H1 (cell line): ENCODE data around the gene TCEAL7. TPM values are rescaled to one million over a fixed set of nuclear protein-coding genes. Genes with fewer than 3 reads are reported as not detected.

Experiments
- CTCF ChIA-PET: fragments of 300-600 bp; sonication (Branson Sonifier 250); formaldehyde crosslinking; loops from one replicate; lab custom pipeline; 2021; ENCODE audit not compliant: partially characterized antibody; lab: Charles Lee
- POLR2A ChIA-PET: fragments of 300-600 bp; sonication (Branson Sonifier 250); formaldehyde crosslinking; loops from one replicate; lab custom pipeline; 2021; ENCODE audit warnings: inconsistent platforms; ENCODE audit not compliant: partially characterized antibody; lab: Charles Lee
- DNase-seq, 2 experiments: peaks; one replicate each; pipeline versions ENCODE4 v3.0.0 to v3.0.0-alpha.2; 2010 to 2022; ENCODE audit warnings: low spot score in 2 of 2, low read depth in 1 of 2, mixed read lengths in 1 of 2
- FAIRE-seq: peaks from 2 replicates; lab custom pipeline; 2011; peaks lifted over from hg19 to GRCh38; lab: Jason Lieb, UNC
- H2AFZ ChIP-seq: 2 replicates; pipeline ENCODE4 v1.8.1; 2012; ENCODE audit warnings: low read length, inconsistent platforms
- H2AK5ac ChIP-seq: 2 replicates; pipeline ENCODE4 v1.6.1; 2013; ENCODE audit warnings: low read depth, low read length
- H2BK120ac ChIP-seq: replicated peaks from 2 replicates; pipeline ENCODE3; 2013; ENCODE audit warnings: low read depth, low read length, inconsistent platforms
- H2BK12ac ChIP-seq: 2 replicates; pipeline ENCODE4 v1.6.1; 2013; ENCODE audit warnings: low read depth, low read length
- H2BK15ac ChIP-seq: 2 replicates; pipeline ENCODE4 v1.6.1; 2013; ENCODE audit warnings: low read length
- H2BK20ac ChIP-seq: 2 replicates; pipeline ENCODE4 v1.6.1; 2013; ENCODE audit warnings: low read length
- H2BK5ac ChIP-seq: 2 replicates; pipeline ENCODE4 v1.6.1; 2013; ENCODE audit warnings: low read depth, low read length
- H3K14ac ChIP-seq: 2 replicates; pipeline ENCODE4 v1.6.1; 2013; ENCODE audit warnings: inconsistent platforms; ENCODE audit not compliant: insufficient read length
- H3K18ac ChIP-seq: 2 replicates; pipeline ENCODE4 v1.6.1; 2013; ENCODE audit warnings: low read length; ENCODE audit errors: extremely low read depth
- H3K23ac ChIP-seq: 2 replicates; pipeline ENCODE4 v1.6.1; 2013; ENCODE audit warnings: inconsistent platforms; ENCODE audit not compliant: insufficient read length
- H3K23me2 ChIP-seq: 2 replicates; pipeline ENCODE4 v1.6.1; 2013; ENCODE audit warnings: low read depth, low read length
- H3K27ac ChIP-seq: 2 replicates; pipeline ENCODE4 v1.6.1; 2011; ENCODE audit warnings: low read depth, low read length, inconsistent platforms
- H3K27me3 ChIP-seq, 4 experiments: replicated peaks in 1 of 4; 1 replicate in 1 of 4; 2 replicates in 3 of 4; pipeline versions ENCODE4 v1.6.1 to v1.8.1; 2011 to 2013; ENCODE audit warnings: low read length in 3 of 4, mild to moderate bottlenecking in 3 of 4, inconsistent platforms in 2 of 4, mixed read lengths in 2 of 4, moderate library complexity in 1 of 4; ENCODE audit not compliant: control insufficient read depth in 3 of 4, insufficient read depth in 3 of 4; ENCODE audit errors: extremely low read depth in 1 of 4
- H3K36me3 ChIP-seq, 4 experiments: 2 replicates each; pipeline versions ENCODE4 v1.6.1 to v1.8.1; 2011 to 2013; ENCODE audit warnings: mild to moderate bottlenecking in 4 of 4, low read length in 3 of 4, moderate library complexity in 2 of 4, control low read depth in 1 of 4, inconsistent platforms in 1 of 4; ENCODE audit not compliant: insufficient read depth in 4 of 4, control insufficient read depth in 2 of 4
- H3K4ac ChIP-seq: replicated peaks from 2 replicates; pipeline ENCODE3; 2013; ENCODE audit warnings: low read length, low read depth, mixed read lengths, inconsistent platforms; ENCODE audit not compliant: insufficient read length
- H3K4me1 ChIP-seq, 4 experiments: replicated peaks in 1 of 4; 1 replicate in 1 of 4; 2 replicates in 3 of 4; pipeline versions ENCODE4 v1.6.1 to v1.8.1; 2011 to 2013; ENCODE audit warnings: low read length in 3 of 4, inconsistent platforms in 2 of 4, mixed read lengths in 1 of 4; ENCODE audit not compliant: insufficient read depth in 4 of 4, control insufficient read depth in 3 of 4
- H3K4me2 ChIP-seq, 2 experiments: 2 replicates each; pipeline versions ENCODE4 v1.6.1 to v1.8.1; 2011 to 2013; ENCODE audit warnings: low read depth in 2 of 2, low read length in 2 of 2, control low read depth in 1 of 2, inconsistent platforms in 1 of 2, mild to moderate bottlenecking in 1 of 2; ENCODE audit not compliant: insufficient read depth in 1 of 2
- H3K4me3 ChIP-seq, 4 experiments: fragments of 200-600, 300-600 bp in 1 of 4; sonication (generic), shearing (Covaris generic), sonication (Bioruptor Twin) in 1 of 4; 2 replicates each; pipeline versions ENCODE4 v1.5.1 to v1.8.1; 2011 to 2016; ENCODE audit warnings: low read length in 4 of 4, low read depth in 3 of 4, control low read depth in 2 of 4, inconsistent platforms in 2 of 4, mild to moderate bottlenecking in 2 of 4, mixed read lengths in 1 of 4, moderate library complexity in 1 of 4; ENCODE audit not compliant: insufficient read depth in 2 of 4; ENCODE audit errors: extremely low read depth in 1 of 4
- H3K56ac ChIP-seq: replicated peaks from 2 replicates; pipeline ENCODE3; 2013; ENCODE audit warnings: low read depth, mild to moderate bottlenecking, mixed read lengths, low read length, inconsistent platforms; ENCODE audit not compliant: insufficient read length
- H3K79me1 ChIP-seq: 2 replicates; pipeline ENCODE4 v1.6.1; 2013; ENCODE audit warnings: low read depth, low read length, control low read depth
- H3K79me2 ChIP-seq, 2 experiments: 2 replicates each; pipeline versions ENCODE4 v1.6.1 to v1.8.1; 2012 to 2013; ENCODE audit warnings: low read length in 2 of 2, mild to moderate bottlenecking in 2 of 2, inconsistent platforms in 1 of 2; ENCODE audit not compliant: insufficient read depth in 2 of 2, control insufficient read depth in 1 of 2
- H3K9ac ChIP-seq, 4 experiments: replicated peaks in 1 of 4; 1 replicate in 1 of 4; 2 replicates in 3 of 4; pipeline versions ENCODE4 v1.6.1 to v1.8.1; 2011 to 2013; ENCODE audit warnings: low read depth in 3 of 4, low read length in 3 of 4, control low read depth in 2 of 4, mild to moderate bottlenecking in 2 of 4, moderate library complexity in 2 of 4, inconsistent platforms in 1 of 4; ENCODE audit errors: extremely low read depth in 1 of 4
- H3K9me3 ChIP-seq, 2 experiments: 2 replicates each; pipeline versions ENCODE4 v1.6.1 to v1.8.1; 2012 to 2013; ENCODE audit warnings: mild to moderate bottlenecking in 2 of 2, moderate library complexity in 2 of 2, control low read depth in 1 of 2, inconsistent platforms in 1 of 2, low read depth in 1 of 2, low read length in 1 of 2, mixed read lengths in 1 of 2; ENCODE audit not compliant: insufficient read depth in 2 of 2
- H4K20me1 ChIP-seq, 2 experiments: replicated peaks in 1 of 2; 2 replicates each; pipeline versions ENCODE3 to v1.8.1; 2011 to 2013; ENCODE audit warnings: inconsistent platforms in 2 of 2, low read length in 2 of 2, mild to moderate bottlenecking in 1 of 2; ENCODE audit not compliant: insufficient read depth in 2 of 2, control insufficient read depth in 1 of 2
- H4K5ac ChIP-seq: 2 replicates; pipeline ENCODE4 v1.6.1; 2013; ENCODE audit warnings: low read length, low read depth, mixed read lengths, inconsistent platforms; ENCODE audit not compliant: insufficient read length
- H4K8ac ChIP-seq: 2 replicates; pipeline ENCODE4 v1.8.0; 2013; ENCODE audit warnings: mild to moderate bottlenecking, moderate library complexity, low read length, inconsistent platforms; ENCODE audit not compliant: insufficient read depth; ENCODE audit errors: extremely low read depth
- H4K91ac ChIP-seq: replicated peaks from 2 replicates; pipeline ENCODE3; 2013; ENCODE audit warnings: low read length, mixed read lengths, inconsistent platforms; ENCODE audit not compliant: insufficient read length
- CBX5 ChIP-seq: fragments of 300-800, 300-1000 bp; sonication (generic); IDR thresholded peaks from 2 replicates; pipeline ENCODE4 v1.7.1; 2016; ENCODE audit warnings: antibody characterized with exemption, low read length, low read depth
- KDM1A ChIP-seq: fragments of 200-600, 300-600 bp; sonication (generic); IDR thresholded peaks from 2 replicates; pipeline ENCODE4 v1.7.1; 2016; ENCODE audit warnings: mild to moderate bottlenecking, low read length, borderline replicate concordance
- KDM5A ChIP-seq: fragments of 200-600 bp; IDR thresholded peaks from 2 replicates; pipeline ENCODE4 v1.7.1; 2012; ENCODE audit warnings: mild to moderate bottlenecking, low read length, inconsistent platforms, mixed read lengths
- MAFK ChIP-seq: IDR thresholded peaks from 2 replicates; pipeline ENCODE4 v1.6.1; 2012; ENCODE audit warnings: low read depth, mild to moderate bottlenecking, improper control_type of control experiment, low read length
- POLR2A ChIP-seq, 2 experiments: IDR thresholded peaks; 1 replicate in 1 of 2; 2 replicates in 1 of 2; pipeline ENCODE4 v1.6.1; 2011; ENCODE audit warnings: low read depth in 2 of 2, low read length in 2 of 2, mild to moderate bottlenecking in 2 of 2; ENCODE audit errors: control extremely low read depth in 1 of 2
- RFX5 ChIP-seq: IDR thresholded peaks from 2 replicates; pipeline ENCODE4 v1.6.1; 2011; ENCODE audit warnings: low read depth, low read length, improper control_type of control experiment, borderline replicate concordance
- RNF2 ChIP-seq: fragments of 200-900, 300-1000 bp; sonication (generic); IDR thresholded peaks from 2 replicates; pipeline ENCODE4 v1.7.1; 2016; ENCODE audit warnings: borderline replicate concordance, low read depth, mild to moderate bottlenecking, antibody characterized with exemption, low read length; ENCODE audit not compliant: poor library complexity, severe bottlenecking; ENCODE audit errors: missing control alignments
- SIX5 ChIP-seq: IDR thresholded peaks from 2 replicates; pipeline ENCODE4 v1.6.1; 2011; ENCODE audit warnings: mild to moderate bottlenecking, low read depth, low read length
- TAF1 ChIP-seq: IDR thresholded peaks from 2 replicates; pipeline ENCODE4 v1.6.1; 2011; ENCODE audit warnings: mild to moderate bottlenecking, low read depth, low read length
- TBP ChIP-seq: IDR thresholded peaks from 2 replicates; pipeline ENCODE4 v1.6.1; 2011; ENCODE audit warnings: low read depth, low read length, improper control_type of control experiment
- polyA plus RNA-seq, 7 experiments: library from polyadenylated mRNA; depleted of rRNA in 3 of 7; stranded (reverse) in 5 of 7; unstranded in 2 of 7; fragments of >200 nt in 5 of 7; fragments of 200-250 nt in 2 of 7; gene quantifications; 1 replicate in 5 of 7; 2 replicates in 1 of 7; 4 replicates in 1 of 7; pipeline versions ENCODE4 v1.2.1 to v1.2.3, GENCODE V29; 2011 to 2013; ENCODE audit warnings: missing spikeins in 2 of 7, mixed read lengths in 2 of 7
- total RNA-seq: library from RNA; stranded (reverse); fragmentation: NEBNext Ultra II Directional; extraction: Animal tissue kit (Norgen Biotek cat#: 25700); gene quantifications from 2 replicates; pipeline ENCODE4 v1.2.1, GENCODE V29; 2021
- TF ChIP-seq, protein P1 (sequence below): IDR thresholded peaks from 2 replicates; pipeline ENCODE4 v1.6.1; 2012; ENCODE audit warnings: inconsistent platforms
- TF ChIP-seq, protein P2 (sequence below): IDR thresholded peaks from 2 replicates; pipeline ENCODE4 v1.6.1; 2011; ENCODE audit warnings: low read length, improper control_type of control experiment
- TF ChIP-seq, protein P3 (sequence below): IDR thresholded peaks from 2 replicates; pipeline ENCODE4 v1.6.1; 2011; ENCODE audit warnings: low read depth, mild to moderate bottlenecking, low read length; ENCODE audit not compliant: insufficient read depth

TCEAL7 gene
- total and polyA plus RNA-seq, 2 of the 8 experiments (the other 6 are each of a cell fraction or from before 2014, with no cell fraction given): 7.9 to 11.6 TPM

DNA sequence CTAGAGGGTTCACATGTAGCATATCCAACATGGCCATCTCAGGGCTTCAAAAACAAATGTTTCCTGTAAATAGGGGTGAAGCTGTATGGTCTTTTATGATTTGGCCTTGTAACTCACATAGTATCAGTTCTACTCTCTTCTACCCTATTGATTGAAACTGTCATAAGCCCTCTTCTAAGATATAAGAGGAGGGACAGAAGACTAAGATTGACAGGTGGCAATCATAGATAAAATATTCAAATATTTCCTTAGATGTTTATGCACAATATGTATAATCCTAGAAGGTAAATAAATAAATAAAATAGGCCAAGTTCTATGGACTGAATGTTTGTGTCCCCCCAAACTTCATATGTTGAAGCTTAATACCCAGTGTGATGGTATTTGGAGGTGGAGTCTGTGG is 39.4 kb downstream of the TCEAL7 start:
- no peak overlapping the region for H2AFZ ChIP-seq
- no peaks in the 10 kb centered on the region for H3K79me1 ChIP-seq
- no peak overlapping the region for H4K91ac ChIP-seq
- no peak overlapping the region for H4K5ac ChIP-seq
- no peak overlapping the region for H2BK15ac ChIP-seq
- no peaks in the 10 kb centered on the region for H3K36me3 ChIP-seq
- no peak overlapping the region for H3K4me3 ChIP-seq
- DNase-seq (no peak), FAIRE-seq (no peak)
- H2BK5ac ChIP-seq: no peak overlapping the region
- H3K56ac ChIP-seq: no peak overlapping the region
- ChIA-PET POLR2A (interaction anchor here (0.6 to 1.1 kb wide), 2 partner anchors 91 to 154 kb away, joined by 3 read pairs; no protein-coding TSS in a partner anchor), CTCF (interaction anchor here (1.1 kb wide), 1 partner anchor 121 kb away, joined by 3 read pairs; no protein-coding TSS in a partner anchor)
- H2BK20ac ChIP-seq: no peak overlapping the region
- no peak overlapping the region for H2AK5ac ChIP-seq
- H3K27ac ChIP-seq: no peak overlapping the region
- no peak overlapping the region for H3K4ac ChIP-seq
- H3K4me2 ChIP-seq: no peak overlapping the region
- H2BK120ac ChIP-seq: no peak overlapping the region
- H3K9ac ChIP-seq: no peak overlapping the region
- H3K27me3 ChIP-seq: no peaks in the 10 kb centered on the region
- H4K8ac ChIP-seq: no peak overlapping the region
- H3K23me2 ChIP-seq: no peaks in the 10 kb centered on the region
- H3K18ac ChIP-seq: no peak overlapping the region
- no peaks in the 10 kb centered on the region for H4K20me1 ChIP-seq
- no peak overlapping the region for H2BK12ac ChIP-seq
- no peak overlapping the region for H3K23ac ChIP-seq
- no peaks in the 10 kb centered on the region for H3K79me2 ChIP-seq
- no peaks in the 10 kb centered on the region for H3K9me3 ChIP-seq
- H3K14ac ChIP-seq: no peak overlapping the region
- H3K4me1 ChIP-seq: peaks cover 0 to 2% (median 0%) of the 10 kb centered on the region in 4 experiments; a peak in 1 of 7 replicates
- TF ChIP-seq KDM5A (no peak), RFX5 (no peak), RNF2 (no peak), TBP (no peak), TAF1 (no peak), MAFK (no peak), SIX5 (no peak), CBX5 (no peak), KDM1A (no peak), POLR2A (IDR thresholded peaks at IDR 0.05; ENCODE audit: control extremely low read depth in 1 of 2, low read depth in 2 of 2, low read length in 2 of 2) (no peak)
- TF ChIP-seq, protein P1, sequence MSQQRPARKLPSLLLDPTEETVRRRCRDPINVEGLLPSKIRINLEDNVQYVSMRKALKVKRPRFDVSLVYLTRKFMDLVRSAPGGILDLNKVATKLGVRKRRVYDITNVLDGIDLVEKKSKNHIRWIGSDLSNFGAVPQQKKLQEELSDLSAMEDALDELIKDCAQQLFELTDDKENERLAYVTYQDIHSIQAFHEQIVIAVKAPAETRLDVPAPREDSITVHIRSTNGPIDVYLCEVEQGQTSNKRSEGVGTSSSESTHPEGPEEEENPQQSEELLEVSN: no peak
- TF ChIP-seq, protein P2, sequence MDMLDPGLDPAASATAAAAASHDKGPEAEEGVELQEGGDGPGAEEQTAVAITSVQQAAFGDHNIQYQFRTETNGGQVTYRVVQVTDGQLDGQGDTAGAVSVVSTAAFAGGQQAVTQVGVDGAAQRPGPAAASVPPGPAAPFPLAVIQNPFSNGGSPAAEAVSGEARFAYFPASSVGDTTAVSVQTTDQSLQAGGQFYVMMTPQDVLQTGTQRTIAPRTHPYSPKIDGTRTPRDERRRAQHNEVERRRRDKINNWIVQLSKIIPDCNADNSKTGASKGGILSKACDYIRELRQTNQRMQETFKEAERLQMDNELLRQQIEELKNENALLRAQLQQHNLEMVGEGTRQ: no peak
- TF ChIP-seq, protein P3, sequence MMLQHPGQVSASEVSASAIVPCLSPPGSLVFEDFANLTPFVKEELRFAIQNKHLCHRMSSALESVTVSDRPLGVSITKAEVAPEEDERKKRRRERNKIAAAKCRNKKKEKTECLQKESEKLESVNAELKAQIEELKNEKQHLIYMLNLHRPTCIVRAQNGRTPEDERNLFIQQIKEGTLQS: no peak
